Measurements from ENCODE around the gene TLDC2. TPM values are rescaled to one million over a fixed set of nuclear protein-coding genes. Genes with fewer than 3 reads are reported as not detected.

The TLDC2 gene
- total and polyA plus RNA-seq, 2 of the 8 experiments (the other 6 are each of a cell fraction or from before 2014, with no cell fraction given): 0.29 to 0.34 TPM

DNA sequence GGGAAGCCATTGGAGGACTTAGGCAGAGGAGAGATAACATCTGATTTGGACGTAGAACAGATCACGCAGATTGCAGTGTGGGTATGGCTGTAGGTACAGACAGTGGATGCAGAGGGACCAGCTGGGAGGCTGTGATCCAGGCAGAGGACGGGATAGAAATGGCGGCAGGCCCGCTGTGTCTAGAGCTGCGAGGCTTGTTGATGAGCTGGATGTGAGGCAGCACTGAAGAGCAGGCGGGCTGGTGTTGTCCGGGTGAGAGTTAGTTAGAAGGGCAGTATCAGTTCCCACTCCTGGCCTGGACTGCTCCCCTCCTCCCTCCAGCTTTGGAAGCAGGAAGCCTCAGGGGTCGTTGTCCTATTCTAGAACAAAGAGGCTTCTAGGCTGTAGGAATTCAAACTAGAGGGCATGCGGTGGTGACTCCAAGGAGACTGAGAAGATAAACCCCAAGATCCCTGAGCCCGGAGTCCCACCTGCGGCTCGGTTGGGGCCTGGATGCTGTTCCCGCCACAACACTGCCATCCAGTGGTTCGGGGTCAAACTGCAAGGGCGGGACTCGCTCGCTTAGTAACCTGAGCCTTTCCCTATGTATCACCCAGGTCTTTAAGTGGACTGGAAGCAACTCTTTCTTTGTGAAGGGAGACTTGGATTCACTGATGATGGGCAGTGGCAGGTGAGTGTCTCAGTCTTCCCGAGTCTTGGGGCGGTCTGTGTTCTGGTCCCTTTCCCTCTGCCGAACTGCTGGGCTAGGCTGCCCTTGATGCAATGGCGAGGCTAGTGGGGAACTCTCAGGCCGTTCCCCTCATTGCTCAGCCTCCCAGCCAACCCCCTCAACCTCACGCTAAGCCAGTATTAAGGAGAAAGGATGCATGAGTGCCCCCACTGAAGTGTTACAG is 11.2 kb downstream of the TLDC2 start (continued):
- TF ChIP-seq JUND (IDR thresholded peaks at IDR 0.05; ENCODE audit: low read length): peak; percentile 71
- TF ChIP-seq MAFK (IDR thresholded peaks at IDR 0.05; ENCODE audit: low read depth, low read length): no peak
- TF ChIP-seq, protein P1, sequence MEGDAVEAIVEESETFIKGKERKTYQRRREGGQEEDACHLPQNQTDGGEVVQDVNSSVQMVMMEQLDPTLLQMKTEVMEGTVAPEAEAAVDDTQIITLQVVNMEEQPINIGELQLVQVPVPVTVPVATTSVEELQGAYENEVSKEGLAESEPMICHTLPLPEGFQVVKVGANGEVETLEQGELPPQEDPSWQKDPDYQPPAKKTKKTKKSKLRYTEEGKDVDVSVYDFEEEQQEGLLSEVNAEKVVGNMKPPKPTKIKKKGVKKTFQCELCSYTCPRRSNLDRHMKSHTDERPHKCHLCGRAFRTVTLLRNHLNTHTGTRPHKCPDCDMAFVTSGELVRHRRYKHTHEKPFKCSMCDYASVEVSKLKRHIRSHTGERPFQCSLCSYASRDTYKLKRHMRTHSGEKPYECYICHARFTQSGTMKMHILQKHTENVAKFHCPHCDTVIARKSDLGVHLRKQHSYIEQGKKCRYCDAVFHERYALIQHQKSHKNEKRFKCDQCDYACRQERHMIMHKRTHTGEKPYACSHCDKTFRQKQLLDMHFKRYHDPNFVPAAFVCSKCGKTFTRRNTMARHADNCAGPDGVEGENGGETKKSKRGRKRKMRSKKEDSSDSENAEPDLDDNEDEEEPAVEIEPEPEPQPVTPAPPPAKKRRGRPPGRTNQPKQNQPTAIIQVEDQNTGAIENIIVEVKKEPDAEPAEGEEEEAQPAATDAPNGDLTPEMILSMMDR (IDR thresholded peaks at IDR 0.05; ENCODE audit: control extremely low read depth in 1 of 3, insufficient read depth in 1 of 3, low read depth in 1 of 3, low read length in 3 of 3): peak; percentile 92 to 98 (median 92)
- TF ChIP-seq, protein P2, sequence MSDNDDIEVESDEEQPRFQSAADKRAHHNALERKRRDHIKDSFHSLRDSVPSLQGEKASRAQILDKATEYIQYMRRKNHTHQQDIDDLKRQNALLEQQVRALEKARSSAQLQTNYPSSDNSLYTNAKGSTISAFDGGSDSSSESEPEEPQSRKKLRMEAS (IDR thresholded peaks at IDR 0.05): peak; percentile 75
- TF ChIP-seq RBBP5 (IDR thresholded peaks at IDR 0.05; ENCODE audit: borderline replicate concordance, low read depth, low read length): peak; percentile 40; the same call in 1 of the 2 replicates
- peak; percentile 98 for TF ChIP-seq RAD21 (IDR thresholded peaks at IDR 0.05 in 1 of 2, conservative IDR thresholded peaks at IDR 0.05 in 1 of 2; ENCODE audit: low read depth in 2 of 2, low read length in 2 of 2)
- TF ChIP-seq BRCA1 (IDR thresholded peaks at IDR 0.05; ENCODE audit: low read depth, low read length): no peak
- TF ChIP-seq PHF8 (conservative IDR thresholded peaks at IDR 0.05; ENCODE audit: low read depth, low read length): no peak
- TF ChIP-seq YY1 (IDR thresholded peaks at IDR 0.05; ENCODE audit: low read depth, low read length): peak; percentile 65

All from H1 (cell line).